ENCODE measurements around the gene LTA4H.

LTA4H gene

DNA sequence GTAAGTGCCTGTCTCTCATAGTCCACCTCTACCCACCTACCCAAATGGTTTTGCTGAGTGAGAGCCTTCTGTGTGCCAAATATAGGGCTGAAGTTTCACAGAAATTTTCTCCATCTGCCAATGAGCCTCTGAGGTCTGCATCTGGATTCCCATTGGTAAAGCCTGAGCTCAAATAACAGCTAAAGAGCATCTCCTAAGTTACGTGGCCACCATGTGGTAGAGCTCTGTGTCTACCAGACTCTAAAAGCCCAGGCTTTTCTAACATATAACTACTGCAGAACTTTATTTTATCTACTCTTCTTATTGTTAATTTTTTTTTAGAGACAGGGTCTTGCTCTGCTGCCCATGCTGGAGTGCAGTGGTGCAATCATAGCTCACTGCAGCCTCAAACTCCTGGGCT is 76.3 kb downstream of the LTA4H start:
- no peaks in the 10 kb centered on the region for H3K36me3 ChIP-seq (ENCODE audit: control insufficient read depth, insufficient read depth, low read length)
- H3K9ac ChIP-seq (ENCODE audit: low read depth, low read length), result no peak overlapping the region
- H3K9me3 ChIP-seq (ENCODE audit: control insufficient read depth, insufficient read depth, low read length), result no peaks in the 10 kb centered on the region
- H3K4me1 ChIP-seq (ENCODE audit: control insufficient read depth, insufficient read depth, low read length), result peaks cover 6% of the 10 kb centered on the region
- no peaks in the 10 kb centered on the region for H3K27me3 ChIP-seq (ENCODE audit: control insufficient read depth, insufficient read depth, low read length)
- no peak overlapping the region for H3K4me3 ChIP-seq (ENCODE audit: low read depth, low read length)

DNA sequence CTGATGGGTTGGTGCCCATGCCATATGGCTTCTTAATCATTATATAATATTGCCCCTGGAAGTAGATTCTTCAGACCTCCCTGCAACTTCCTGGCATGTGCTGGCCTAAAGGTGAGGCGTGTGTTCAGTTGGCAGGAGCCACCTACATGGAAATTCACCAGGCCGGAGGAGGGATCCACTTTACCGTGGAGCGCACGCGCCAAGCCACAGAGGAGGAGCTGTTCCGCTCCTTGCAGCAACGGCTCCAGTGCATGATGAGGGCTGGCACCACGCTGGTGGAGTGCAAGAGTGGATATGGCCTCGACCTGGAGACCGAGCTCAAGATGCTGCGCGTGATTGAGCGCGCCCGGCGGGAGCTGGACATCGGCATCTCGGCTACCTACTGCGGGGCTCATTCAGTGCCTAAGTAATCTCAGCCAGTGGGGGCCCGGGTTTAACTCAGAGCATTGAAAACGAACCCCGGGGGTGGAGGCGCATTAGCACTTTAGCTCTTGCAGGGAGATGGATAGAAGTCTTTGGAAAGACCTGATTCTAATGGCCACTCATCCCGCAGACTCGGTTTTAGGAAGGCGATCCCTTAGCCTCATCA is 78.7 kb downstream of the LTA4H start:
- Histone ChIP-seq H3K4me1 (ENCODE audit: control insufficient read depth, insufficient read depth, low read length) (peaks cover 6% of the 10 kb centered on the region), H3K27me3 (ENCODE audit: control insufficient read depth, insufficient read depth, low read length) (no peaks in the 10 kb centered on the region), H3K9me3 (ENCODE audit: control insufficient read depth, insufficient read depth, low read length) (no peaks in the 10 kb centered on the region), H3K4me3 (ENCODE audit: low read depth, low read length) (no peak overlapping the region), H3K36me3 (ENCODE audit: control insufficient read depth, insufficient read depth, low read length) (no peaks in the 10 kb centered on the region), H3K9ac (ENCODE audit: low read depth, low read length) (no peak overlapping the region)

DNA sequence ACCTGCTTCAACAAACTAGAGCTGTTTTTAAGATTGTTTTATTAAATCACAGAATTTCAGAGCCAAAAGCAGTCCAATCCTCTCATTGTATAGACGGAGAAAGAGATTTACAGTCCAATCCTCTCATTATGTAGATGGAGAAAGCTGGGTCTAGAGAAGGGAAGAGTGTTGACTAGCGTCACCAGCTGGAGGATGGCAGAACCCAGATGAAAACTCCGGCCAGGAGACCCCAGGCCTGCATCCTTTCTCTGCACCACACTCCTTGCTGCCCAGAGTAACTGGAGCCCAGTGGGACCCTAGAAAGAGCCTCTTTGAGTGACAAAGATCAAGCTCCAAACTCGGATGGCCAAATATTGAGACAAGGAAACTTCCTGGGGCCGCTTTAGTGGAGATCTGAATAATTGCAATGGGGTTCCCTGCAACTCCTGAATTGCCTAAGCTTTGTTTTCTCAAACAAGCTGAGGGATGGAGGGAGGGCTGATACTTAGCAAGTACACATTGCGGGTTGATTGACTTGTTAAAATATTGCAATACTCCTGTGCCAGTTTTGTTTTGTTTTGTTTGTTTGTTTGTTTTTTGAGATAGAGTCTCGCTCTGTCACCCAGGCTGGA is 79.7 kb downstream of the LTA4H start:
- Histone ChIP-seq H3K4me1 (ENCODE audit: control insufficient read depth, insufficient read depth, low read length) (peaks cover 6% of the 10 kb centered on the region), H3K9me3 (ENCODE audit: control insufficient read depth, insufficient read depth, low read length) (no peaks in the 10 kb centered on the region), H3K9ac (ENCODE audit: low read depth, low read length) (no peak overlapping the region), H3K27me3 (ENCODE audit: control insufficient read depth, insufficient read depth, low read length) (no peaks in the 10 kb centered on the region), H3K4me3 (ENCODE audit: low read depth, low read length) (no peak overlapping the region), H3K36me3 (ENCODE audit: control insufficient read depth, insufficient read depth, low read length) (no peaks in the 10 kb centered on the region)

DNA sequence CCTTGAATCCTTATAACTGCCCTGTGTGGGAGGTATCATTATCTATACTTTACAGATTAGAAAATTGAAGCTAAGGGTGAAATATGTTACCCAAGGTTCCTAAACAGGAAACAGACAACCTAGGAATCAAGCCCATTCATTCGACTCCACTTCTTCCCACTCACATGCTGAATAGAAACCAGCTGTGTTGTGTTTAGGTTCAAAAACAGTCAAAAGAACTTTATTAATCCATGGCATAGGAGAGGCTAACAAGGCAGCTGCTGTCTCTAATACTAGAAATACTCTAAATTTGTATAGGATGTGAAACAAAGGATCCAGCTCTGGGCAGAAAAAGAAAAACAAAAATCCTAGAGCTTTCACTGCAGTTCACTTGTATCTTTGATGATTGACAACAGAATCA is 82.4 kb downstream of the LTA4H start:
- H3K9ac ChIP-seq (ENCODE audit: low read depth, low read length), result no peak overlapping the region
- no peaks in the 10 kb centered on the region for H3K36me3 ChIP-seq (ENCODE audit: control insufficient read depth, insufficient read depth, low read length)
- H3K4me1 ChIP-seq (ENCODE audit: control insufficient read depth, insufficient read depth, low read length), result peaks cover 21% of the 10 kb centered on the region
- H3K9me3 ChIP-seq (ENCODE audit: control insufficient read depth, insufficient read depth, low read length), result no peaks in the 10 kb centered on the region
- no peak overlapping the region for H3K4me3 ChIP-seq (ENCODE audit: low read depth, low read length)
- no peaks in the 10 kb centered on the region for H3K27me3 ChIP-seq (ENCODE audit: control insufficient read depth, insufficient read depth, low read length)

DNA sequence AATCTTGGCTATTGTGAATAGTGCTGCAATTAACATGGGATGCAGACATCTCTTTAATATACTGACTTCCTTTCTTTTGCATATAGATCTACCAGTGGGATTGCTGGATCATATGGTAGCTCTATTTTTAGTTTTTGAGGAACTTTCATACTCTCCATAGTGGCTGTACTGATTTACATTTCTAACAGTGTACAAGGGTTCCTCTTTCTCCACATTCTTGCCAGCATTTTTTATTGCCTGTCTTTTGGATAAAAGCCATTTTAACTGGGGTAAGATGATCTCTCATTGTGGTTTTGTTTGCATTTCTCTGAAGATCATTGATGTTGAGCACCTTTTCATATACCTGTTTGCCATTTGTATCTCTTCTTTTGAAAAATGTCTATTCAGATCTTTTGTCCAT is 83.9 kb downstream of the LTA4H start:
- Histone ChIP-seq H3K4me1 (ENCODE audit: control insufficient read depth, insufficient read depth, low read length) (peaks cover 15% of the 10 kb centered on the region), H3K36me3 (ENCODE audit: control insufficient read depth, insufficient read depth, low read length) (no peaks in the 10 kb centered on the region), H3K4me3 (ENCODE audit: low read depth, low read length) (no peak overlapping the region), H3K27me3 (ENCODE audit: control insufficient read depth, insufficient read depth, low read length) (no peaks in the 10 kb centered on the region), H3K9me3 (ENCODE audit: control insufficient read depth, insufficient read depth, low read length) (no peaks in the 10 kb centered on the region), H3K9ac (ENCODE audit: low read depth, low read length) (no peak overlapping the region)
